ENCODE results near the gene SGCD.

Gene SGCD

GRCh38 chr5:156561651-156562050, 234.7 kb downstream of the SGCD start:
- Histone ChIP-seq H3K27ac (ENCODE audit: low read depth, low read length, severe bottlenecking) (no peak overlapping the region), H3K4me3 (ENCODE audit: extremely low read depth, insufficient read depth, low read length, poor library complexity, severe bottlenecking) (no peak overlapping the region), H3K36me3 (ENCODE audit: control insufficient read depth, insufficient read depth, low read length) (no peaks in the 10 kb centered on the region), H3K9me3 (ENCODE audit: control insufficient read depth, low read length) (no peaks in the 10 kb centered on the region), H3K4me1 (ENCODE audit: control insufficient read depth, insufficient read depth, low read length, poor library complexity, severe bottlenecking) (no peaks in the 10 kb centered on the region)
- no CpG with 5 or more reads among the region's 1 CpG for WGBS, 2 experiments (ENCODE audit: insufficient coverage in 2 of 2)

GRCh38 chr5:156570615-156571014, 243.7 kb downstream of the SGCD start:
- Histone ChIP-seq H3K36me3 (ENCODE audit: control insufficient read depth, insufficient read depth, low read length) (no peaks in the 10 kb centered on the region), H3K4me1 (ENCODE audit: control insufficient read depth, insufficient read depth, low read length, poor library complexity, severe bottlenecking) (no peaks in the 10 kb centered on the region), H3K4me3 (ENCODE audit: extremely low read depth, insufficient read depth, low read length, poor library complexity, severe bottlenecking) (no peak overlapping the region), H3K27ac (ENCODE audit: low read depth, low read length, severe bottlenecking) (no peak overlapping the region), H3K9me3 (ENCODE audit: control insufficient read depth, low read length) (no peaks in the 10 kb centered on the region)

GRCh38 chr5:156581725-156582124, 254.8 kb downstream of the SGCD start:
- H3K4me1 ChIP-seq (ENCODE audit: control insufficient read depth, insufficient read depth, low read length, poor library complexity, severe bottlenecking): no peaks in the 10 kb centered on the region
- WGBS, 2 experiments (ENCODE audit: insufficient coverage in 2 of 2): 40 to 43% methylated on average over 2 of the region's 3 CpGs
- H3K9me3 ChIP-seq (ENCODE audit: control insufficient read depth, low read length): no peaks in the 10 kb centered on the region
- no peaks in the 10 kb centered on the region for H3K36me3 ChIP-seq (ENCODE audit: control insufficient read depth, insufficient read depth, low read length)
- H3K27ac ChIP-seq (ENCODE audit: low read depth, low read length, severe bottlenecking): no peak overlapping the region
- no peak overlapping the region for H3K4me3 ChIP-seq (ENCODE audit: extremely low read depth, insufficient read depth, low read length, poor library complexity, severe bottlenecking)

- no peak overlapping the region for H3K4me3 ChIP-seq (ENCODE audit: extremely low read depth, insufficient read depth, low read length, poor library complexity, severe bottlenecking)
- no peaks in the 10 kb centered on the region for H3K36me3 ChIP-seq (ENCODE audit: control insufficient read depth, insufficient read depth, low read length)
- H3K4me1 ChIP-seq (ENCODE audit: control insufficient read depth, insufficient read depth, low read length, poor library complexity, severe bottlenecking): no peaks in the 10 kb centered on the region
- WGBS, 2 experiments (ENCODE audit: insufficient coverage in 2 of 2): no CpG with 5 or more reads among the region's 2 CpGs
- H3K27ac ChIP-seq (ENCODE audit: low read depth, low read length, severe bottlenecking): no peak overlapping the region
- H3K9me3 ChIP-seq (ENCODE audit: control insufficient read depth, low read length): no peaks in the 10 kb centered on the region
Measured at GRCh38 chr5:156582193-156582598, 255.2 kb downstream of the SGCD start.

GRCh38 chr5:156584871-156585270, 257.9 kb downstream of the SGCD start:
- Histone ChIP-seq H3K9me3 (ENCODE audit: control insufficient read depth, low read length) (no peaks in the 10 kb centered on the region), H3K27ac (ENCODE audit: low read depth, low read length, severe bottlenecking) (no peak overlapping the region), H3K36me3 (ENCODE audit: control insufficient read depth, insufficient read depth, low read length) (no peaks in the 10 kb centered on the region), H3K4me3 (ENCODE audit: extremely low read depth, insufficient read depth, low read length, poor library complexity, severe bottlenecking) (no peak overlapping the region), H3K4me1 (ENCODE audit: control insufficient read depth, insufficient read depth, low read length, poor library complexity, severe bottlenecking) (no peaks in the 10 kb centered on the region)

GRCh38 chr5:156585999-156586398, 259.0 kb downstream of the SGCD start:
- H3K9me3 ChIP-seq (ENCODE audit: control insufficient read depth, low read length): no peaks in the 10 kb centered on the region
- WGBS, 2 experiments (ENCODE audit: insufficient coverage in 2 of 2): 77 to 86% methylated on average over 2 of the region's 4 CpGs
- H3K27ac ChIP-seq (ENCODE audit: low read depth, low read length, severe bottlenecking): no peak overlapping the region
- no peaks in the 10 kb centered on the region for H3K4me1 ChIP-seq (ENCODE audit: control insufficient read depth, insufficient read depth, low read length, poor library complexity, severe bottlenecking)
- H3K36me3 ChIP-seq (ENCODE audit: control insufficient read depth, insufficient read depth, low read length): no peaks in the 10 kb centered on the region
- H3K4me3 ChIP-seq (ENCODE audit: extremely low read depth, insufficient read depth, low read length, poor library complexity, severe bottlenecking): no peak overlapping the region

- no peaks in the 10 kb centered on the region for H3K36me3 ChIP-seq (ENCODE audit: control insufficient read depth, insufficient read depth, low read length)
- no peaks in the 10 kb centered on the region for H3K4me1 ChIP-seq (ENCODE audit: control insufficient read depth, insufficient read depth, low read length, poor library complexity, severe bottlenecking)
- H3K27ac ChIP-seq (ENCODE audit: low read depth, low read length, severe bottlenecking): no peak overlapping the region
- no peaks in the 10 kb centered on the region for H3K9me3 ChIP-seq (ENCODE audit: control insufficient read depth, low read length)
- H3K4me3 ChIP-seq (ENCODE audit: extremely low read depth, insufficient read depth, low read length, poor library complexity, severe bottlenecking): no peak overlapping the region
- WGBS, 2 experiments (ENCODE audit: insufficient coverage in 2 of 2): 83% methylated on average over 1 of the region's 2 CpGs; no CpG with 5 or more reads in 1 of the 2 experiments
Measured at GRCh38 chr5:156587012-156587411, 260.0 kb downstream of the SGCD start.

- H3K4me3 ChIP-seq (ENCODE audit: extremely low read depth, insufficient read depth, low read length, poor library complexity, severe bottlenecking): no peak overlapping the region
- no peaks in the 10 kb centered on the region for H3K9me3 ChIP-seq (ENCODE audit: control insufficient read depth, low read length)
- H3K36me3 ChIP-seq (ENCODE audit: control insufficient read depth, insufficient read depth, low read length): no peaks in the 10 kb centered on the region
- no peak overlapping the region for H3K27ac ChIP-seq (ENCODE audit: low read depth, low read length, severe bottlenecking)
- 95% methylated on average over 2 of the region's 2 CpGs; no CpG with 5 or more reads in 1 of the 2 experiments for WGBS, 2 experiments (ENCODE audit: insufficient coverage in 2 of 2)
- no peaks in the 10 kb centered on the region for H3K4me1 ChIP-seq (ENCODE audit: control insufficient read depth, insufficient read depth, low read length, poor library complexity, severe bottlenecking)
Measured at GRCh38 chr5:156588306-156588705, 261.3 kb downstream of the SGCD start.

GRCh38 chr5:156589104-156589945, 262.4 kb downstream of the SGCD start:
- Histone ChIP-seq H3K36me3 (ENCODE audit: control insufficient read depth, insufficient read depth, low read length) (no peaks in the 10 kb centered on the region), H3K27ac (ENCODE audit: low read depth, low read length, severe bottlenecking) (no peak overlapping the region), H3K4me3 (ENCODE audit: extremely low read depth, insufficient read depth, low read length, poor library complexity, severe bottlenecking) (no peak overlapping the region), H3K4me1 (ENCODE audit: control insufficient read depth, insufficient read depth, low read length, poor library complexity, severe bottlenecking) (no peaks in the 10 kb centered on the region), H3K9me3 (ENCODE audit: control insufficient read depth, low read length) (no peaks in the 10 kb centered on the region)
- 100% methylated on average over 1 to 2 of the region's 4 CpGs for WGBS, 2 experiments (ENCODE audit: insufficient coverage in 2 of 2)

- Histone ChIP-seq H3K36me3 (ENCODE audit: control insufficient read depth, insufficient read depth, low read length) (no peaks in the 10 kb centered on the region), H3K9me3 (ENCODE audit: control insufficient read depth, low read length) (no peaks in the 10 kb centered on the region), H3K27ac (ENCODE audit: low read depth, low read length, severe bottlenecking) (no peak overlapping the region), H3K4me1 (ENCODE audit: control insufficient read depth, insufficient read depth, low read length, poor library complexity, severe bottlenecking) (no peaks in the 10 kb centered on the region), H3K4me3 (ENCODE audit: extremely low read depth, insufficient read depth, low read length, poor library complexity, severe bottlenecking) (no peak overlapping the region)
- WGBS, 2 experiments (ENCODE audit: insufficient coverage in 2 of 2): 0 to 63% methylated on average over 1 to 3 of the region's 4 CpGs
Measured at GRCh38 chr5:156589946-156590216, 262.9 kb downstream of the SGCD start.

- Histone ChIP-seq H3K4me1 (ENCODE audit: control insufficient read depth, insufficient read depth, low read length, poor library complexity, severe bottlenecking) (no peaks in the 10 kb centered on the region), H3K4me3 (ENCODE audit: extremely low read depth, insufficient read depth, low read length, poor library complexity, severe bottlenecking) (no peak overlapping the region), H3K27ac (ENCODE audit: low read depth, low read length, severe bottlenecking) (no peak overlapping the region), H3K36me3 (ENCODE audit: control insufficient read depth, insufficient read depth, low read length) (no peaks in the 10 kb centered on the region), H3K9me3 (ENCODE audit: control insufficient read depth, low read length) (no peaks in the 10 kb centered on the region)
Measured at GRCh38 chr5:156590978-156591377, 264.0 kb downstream of the SGCD start.

Measured in mesodermal cell (in vitro differentiated cells).